Gastrocnemius medialis (tissue), 4 donors: ENCODE data around the gene OAS3.

Experiments used
- CTCF ChIP-seq, 5 experiments: fragments of 450-650 bp in 3 of 5; fragments of 200-600 bp in 2 of 5; sonication (generic) in 2 of 5; IDR thresholded peaks in 4 of 5; conservative IDR thresholded peaks in 1 of 5; 1 replicate in 4 of 5; 2 replicates in 1 of 5; pipeline ENCODE4 v1.5.1; 2016 to 2019; ENCODE audit warnings: antibody characterized with exemption in 5 of 5, mild to moderate bottlenecking in 3 of 5, moderate library complexity in 3 of 5
- POLR2A ChIP-seq, 2 donors: fragments of 450-650 bp; IDR thresholded peaks; one replicate each; pipeline ENCODE4 v1.6.1; 2017; ENCODE audit warnings: antibody characterized with exemption in 2 of 2, mild to moderate bottlenecking in 2 of 2, moderate library complexity in 2 of 2

- TF ChIP-seq CTCF (IDR thresholded peaks at IDR 0.05 in 4 of 5, conservative IDR thresholded peaks at IDR 0.05 in 1 of 5) (no peak), POLR2A (IDR thresholded peaks at IDR 0.05) (no peak)
Measured at GRCh38 chr12:112936264-112936663, 2.0 kb upstream of the OAS3 start.
